Coronary artery (tissue), 2 donors: ENCODE measurements around the gene NDUFS3.

Source experiments
- DNase-seq: peaks from one replicate; pipeline ENCODE4 v3.0.0-alpha.2; 2017; ENCODE audit warnings: low spot score
- H3K27ac ChIP-seq, 2 donors: fragments of 200-600 bp; sonication (generic); one replicate each; pipeline ENCODE4 v1.5.1; 2016 to 2019
- H3K4me3 ChIP-seq: fragments of 200-600 bp; sonication (generic); 2 replicates; pipeline ENCODE4 v1.5.1; 2016; ENCODE audit warnings: mild to moderate bottlenecking, moderate library complexity
- TF ChIP-seq, protein P1 (sequence below): fragments of 200-600 bp; sonication (generic); IDR thresholded peaks from one replicate; pipeline ENCODE4 v1.5.1; 2019; ENCODE audit warnings: antibody characterized with exemption

Gene NDUFS3

DNA sequence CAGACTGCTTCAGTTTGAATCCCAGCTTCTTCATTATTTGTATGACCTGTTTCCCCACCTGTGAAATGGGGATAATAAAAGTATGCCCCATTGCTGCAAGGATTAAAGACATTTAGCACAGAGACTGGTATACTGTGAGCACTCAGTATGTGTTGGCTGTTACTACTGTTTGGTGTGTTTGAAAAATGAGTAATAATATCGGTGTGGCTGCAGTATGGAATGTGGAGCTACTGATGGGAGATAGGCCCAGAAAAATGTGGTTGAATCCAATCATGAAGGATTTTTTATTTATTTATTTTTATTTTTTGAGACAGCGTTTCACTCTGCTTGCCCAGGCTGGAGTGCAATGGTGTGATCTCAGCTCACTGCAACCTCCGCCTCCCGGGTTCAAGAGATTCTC lies 24.4 kb downstream of the NDUFS3 start:
- H3K27ac ChIP-seq, result no peak overlapping the region
- TF ChIP-seq, protein P1, sequence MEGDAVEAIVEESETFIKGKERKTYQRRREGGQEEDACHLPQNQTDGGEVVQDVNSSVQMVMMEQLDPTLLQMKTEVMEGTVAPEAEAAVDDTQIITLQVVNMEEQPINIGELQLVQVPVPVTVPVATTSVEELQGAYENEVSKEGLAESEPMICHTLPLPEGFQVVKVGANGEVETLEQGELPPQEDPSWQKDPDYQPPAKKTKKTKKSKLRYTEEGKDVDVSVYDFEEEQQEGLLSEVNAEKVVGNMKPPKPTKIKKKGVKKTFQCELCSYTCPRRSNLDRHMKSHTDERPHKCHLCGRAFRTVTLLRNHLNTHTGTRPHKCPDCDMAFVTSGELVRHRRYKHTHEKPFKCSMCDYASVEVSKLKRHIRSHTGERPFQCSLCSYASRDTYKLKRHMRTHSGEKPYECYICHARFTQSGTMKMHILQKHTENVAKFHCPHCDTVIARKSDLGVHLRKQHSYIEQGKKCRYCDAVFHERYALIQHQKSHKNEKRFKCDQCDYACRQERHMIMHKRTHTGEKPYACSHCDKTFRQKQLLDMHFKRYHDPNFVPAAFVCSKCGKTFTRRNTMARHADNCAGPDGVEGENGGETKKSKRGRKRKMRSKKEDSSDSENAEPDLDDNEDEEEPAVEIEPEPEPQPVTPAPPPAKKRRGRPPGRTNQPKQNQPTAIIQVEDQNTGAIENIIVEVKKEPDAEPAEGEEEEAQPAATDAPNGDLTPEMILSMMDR, result no peak
- H3K4me3 ChIP-seq, result no peak overlapping the region
- no peak for DNase-seq

DNA sequence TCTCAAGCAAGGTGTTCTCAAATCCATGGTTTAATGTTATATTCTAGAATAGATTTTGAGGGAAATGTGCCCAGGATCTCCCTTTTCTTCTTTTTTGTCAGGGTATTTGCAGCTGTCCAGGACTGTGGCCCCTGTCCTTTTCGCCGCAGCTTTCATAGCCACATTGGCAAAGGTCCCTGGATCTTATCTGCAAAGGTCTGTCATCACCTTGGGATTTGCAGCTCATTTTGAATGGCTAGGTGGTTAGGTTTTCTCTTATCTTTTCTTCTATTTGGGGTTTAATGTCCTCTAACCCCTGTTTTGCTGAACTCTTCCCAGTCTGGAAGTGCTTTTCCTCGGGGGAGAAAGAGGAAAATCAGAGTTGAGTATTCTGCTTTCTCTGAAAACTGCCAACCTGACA lies 27.0 kb downstream of the NDUFS3 start:
- no peak overlapping the region for H3K27ac ChIP-seq
- no peak for DNase-seq
- TF ChIP-seq, protein P1, result no peak
- H3K4me3 ChIP-seq, result no peak overlapping the region

DNA sequence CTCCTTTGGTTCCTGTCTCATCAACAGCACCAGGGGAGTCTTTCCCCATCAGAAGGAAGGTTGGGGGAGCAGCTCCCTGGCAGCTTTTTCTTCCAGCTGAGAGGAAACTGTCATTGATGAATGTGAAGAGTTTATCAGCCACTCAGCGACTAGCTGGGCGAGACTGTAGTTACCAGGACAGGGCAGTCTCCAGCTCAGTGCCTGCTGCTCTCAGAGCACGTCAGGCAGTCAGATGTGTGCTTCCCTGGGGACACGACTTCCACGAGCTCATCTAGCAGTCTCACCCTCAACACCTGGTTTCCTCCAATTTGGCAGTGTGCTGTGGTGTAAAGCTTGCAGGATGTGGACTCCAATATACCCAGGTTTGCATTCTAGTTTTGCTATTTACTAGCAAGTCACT lies 27.9 kb downstream of the NDUFS3 start:
- TF ChIP-seq, protein P1, result no peak
- no peak overlapping the region for H3K4me3 ChIP-seq
- no peak overlapping the region for H3K27ac ChIP-seq
- DNase-seq, result no peak

DNA sequence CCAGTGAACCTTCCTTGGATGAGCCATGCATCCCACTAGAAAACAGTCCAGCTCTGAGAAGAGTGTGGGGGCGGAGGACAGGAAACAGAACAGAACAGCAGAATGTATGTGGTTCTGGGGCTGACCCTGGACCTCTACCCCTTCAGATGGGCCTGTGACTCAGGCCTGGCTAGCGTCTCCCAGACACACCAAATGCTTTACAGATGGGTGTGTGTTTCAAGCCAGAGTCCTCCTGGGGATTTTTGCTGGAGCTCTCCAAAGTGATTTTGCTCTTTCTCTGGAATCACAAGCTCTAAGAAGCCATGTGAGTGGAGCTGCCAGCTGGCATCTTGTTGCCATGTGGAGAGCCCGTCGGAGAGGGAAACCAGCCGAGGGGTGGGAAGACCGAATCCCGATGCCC lies 28.5 kb downstream of the NDUFS3 start:
- TF ChIP-seq, protein P1, result no peak
- H3K27ac ChIP-seq, result no peak overlapping the region
- no peak for DNase-seq
- no peak overlapping the region for H3K4me3 ChIP-seq

DNA sequence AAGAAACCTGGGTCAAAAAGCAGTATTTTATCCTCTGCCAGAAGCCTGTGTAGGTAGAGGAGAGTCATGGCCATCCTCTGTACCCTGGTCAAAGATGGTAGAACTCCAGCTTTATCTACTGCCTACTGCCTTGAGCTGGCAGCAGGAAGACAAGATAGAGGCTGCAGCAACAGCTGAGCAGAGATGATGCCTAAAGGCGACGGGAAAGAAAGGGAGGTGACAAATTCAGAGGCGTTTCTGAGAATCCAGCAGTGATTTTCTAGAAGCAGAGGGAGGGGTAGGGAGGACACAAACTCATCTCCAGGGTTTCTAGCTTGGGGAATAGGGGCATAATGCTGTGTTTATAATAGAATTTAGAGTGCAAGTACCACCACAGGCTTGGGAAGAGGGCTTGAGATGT lies 30.8 kb downstream of the NDUFS3 start:
- Histone ChIP-seq H3K27ac (no peak overlapping the region), H3K4me3 (no peak overlapping the region)
- TF ChIP-seq, protein P1, result no peak
- no peak for DNase-seq

DNA sequence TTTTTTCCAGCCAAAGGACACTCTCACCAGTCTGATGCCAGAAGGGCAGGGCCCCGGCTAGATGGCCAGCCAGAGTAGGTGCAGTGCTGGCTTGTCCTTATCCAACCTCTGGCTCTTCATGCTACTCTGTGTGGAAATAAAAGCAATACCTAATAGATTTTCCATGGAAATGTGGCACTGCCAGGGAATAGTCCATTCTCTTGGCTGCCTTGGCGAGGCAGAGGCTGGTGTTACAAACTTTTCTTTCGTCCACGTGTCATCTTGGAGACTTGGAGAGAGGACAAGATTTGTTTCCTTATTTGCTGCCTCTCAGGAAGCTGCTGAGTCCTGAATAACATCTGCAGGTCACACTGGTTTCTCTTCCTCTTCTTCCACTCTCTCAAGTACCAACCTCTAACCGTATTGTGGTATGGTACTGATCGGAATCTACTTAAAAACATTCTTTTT lies 32.5 kb downstream of the NDUFS3 start:
- Histone ChIP-seq H3K27ac (no peak overlapping the region), H3K4me3 (no peak overlapping the region)
- TF ChIP-seq, protein P1, result no peak
- DNase-seq, result no peak

DNA sequence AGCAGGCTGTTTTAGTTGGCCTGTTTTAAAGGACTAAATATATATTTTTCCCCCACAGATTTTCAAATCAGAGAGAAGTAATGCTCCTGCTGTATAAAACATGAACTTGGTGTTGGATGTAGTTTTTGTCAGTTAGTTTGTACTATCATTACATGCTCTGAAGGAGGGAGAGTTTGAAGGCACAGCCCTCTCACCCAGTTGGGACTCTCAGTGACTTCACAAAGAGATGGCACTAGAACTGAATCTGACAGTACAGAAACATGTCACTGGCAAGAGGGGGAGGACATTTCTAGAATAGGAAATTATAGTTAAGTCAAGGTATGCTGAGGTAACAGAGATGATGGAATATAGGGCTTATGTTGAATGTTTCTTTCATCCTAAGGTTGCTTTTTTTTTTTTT lies 36.4 kb downstream of the NDUFS3 start:
- Histone ChIP-seq H3K27ac (no peak overlapping the region), H3K4me3 (no peak overlapping the region)
- no peak for DNase-seq
- TF ChIP-seq, protein P1, result no peak
